ENCODE data around the gene RAB11FIP3. TPM values are rescaled to one million over a fixed set of nuclear protein-coding genes. Genes with fewer than 3 reads are reported as not detected.

Gene RAB11FIP3
- total and polyA plus RNA-seq, 2 of the 13 experiments (the other 11 are each of a cell fraction or from before 2014, with no cell fraction given): 34.3 to 57.6 TPM

DNA sequence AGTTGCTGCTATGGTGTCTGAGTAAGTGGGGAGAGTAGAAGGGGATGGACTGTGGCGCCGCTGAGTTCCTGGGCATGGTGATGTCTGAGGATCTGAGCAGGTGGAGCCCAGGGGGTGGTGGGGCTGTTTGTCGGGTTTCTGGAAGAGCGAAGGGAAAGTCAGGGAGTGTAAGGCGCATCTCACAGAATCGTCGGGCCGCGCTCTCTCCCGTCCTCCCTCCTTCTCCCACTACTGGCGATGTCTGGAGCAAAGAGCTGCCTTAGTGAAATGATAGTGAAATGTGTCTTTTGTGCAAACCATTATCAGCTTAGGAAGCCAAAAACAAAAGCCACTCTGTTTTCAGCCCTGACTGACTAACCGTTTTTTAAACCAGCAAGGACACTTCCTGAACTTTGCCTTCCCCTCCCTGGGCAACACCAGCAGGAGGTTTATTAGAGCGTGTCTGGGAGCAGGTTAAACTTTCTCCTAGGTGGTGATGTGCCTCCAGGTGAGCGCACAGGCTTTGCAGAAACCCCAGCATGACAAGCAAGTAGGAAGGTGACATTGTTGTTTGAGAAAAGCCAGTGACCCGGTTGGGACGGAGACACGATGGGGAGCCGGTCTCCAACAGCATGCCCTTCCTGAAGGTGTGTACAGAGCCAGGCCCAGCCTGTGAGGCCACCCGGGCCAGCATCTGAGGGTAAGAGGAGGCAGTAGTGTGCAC, 49.1 kb downstream of the RAB11FIP3 start (continued):
- TF ChIP-seq ZNF230 (CRISPR knock-in tag; IDR thresholded peaks at IDR 0.05) (no peak), ZBTB20 (CRISPR knock-in tag; IDR thresholded peaks at IDR 0.05; ENCODE audit: borderline replicate concordance, low read depth) (no peak), JUND (CRISPR knock-in tag; IDR thresholded peaks at IDR 0.05) (no peak), ZNF3 (CRISPR knock-in tag; IDR thresholded peaks at IDR 0.05) (peak; percentile 98), TRIM24 (CRISPR knock-in tag; IDR thresholded peaks at IDR 0.05) (no peak), NFIB (CRISPR knock-in tag; IDR thresholded peaks at IDR 0.05; ENCODE audit: borderline replicate concordance) (no peak), TOE1 (CRISPR knock-in tag; IDR thresholded peaks at IDR 0.05) (0 out of 2 replicates have a peak, but pooled peaks have one; percentile 48), ZBTB7A (CRISPR knock-in tag; IDR thresholded peaks at IDR 0.05) (no peak), KDM4B (CRISPR knock-in tag; IDR thresholded peaks at IDR 0.05) (0 out of 2 replicates have a peak, but pooled peaks have one; percentile 15), RBM22 (optimal IDR thresholded peaks at IDR 0.05; ENCODE audit: low read length) (peak; percentile 28), ZNF136 (CRISPR knock-in tag; IDR thresholded peaks at IDR 0.05; ENCODE audit: low read depth) (no peak), ZNF503 (CRISPR knock-in tag; IDR thresholded peaks at IDR 0.05) (0 out of 2 replicates have a peak, but pooled peaks have one; percentile 47), ZNF20 (CRISPR knock-in tag; IDR thresholded peaks at IDR 0.05) (no peak), ZNF253 (CRISPR knock-in tag; IDR thresholded peaks at IDR 0.05; ENCODE audit: borderline replicate concordance) (no peak), BRD4 (CRISPR knock-in tag; IDR thresholded peaks at IDR 0.05) (no peak; the same call in 1 of the 2 replicates), HMG20B (CRISPR knock-in tag; conservative IDR thresholded peaks at IDR 0.05) (no peak)
- TF ChIP-seq, protein P1, sequence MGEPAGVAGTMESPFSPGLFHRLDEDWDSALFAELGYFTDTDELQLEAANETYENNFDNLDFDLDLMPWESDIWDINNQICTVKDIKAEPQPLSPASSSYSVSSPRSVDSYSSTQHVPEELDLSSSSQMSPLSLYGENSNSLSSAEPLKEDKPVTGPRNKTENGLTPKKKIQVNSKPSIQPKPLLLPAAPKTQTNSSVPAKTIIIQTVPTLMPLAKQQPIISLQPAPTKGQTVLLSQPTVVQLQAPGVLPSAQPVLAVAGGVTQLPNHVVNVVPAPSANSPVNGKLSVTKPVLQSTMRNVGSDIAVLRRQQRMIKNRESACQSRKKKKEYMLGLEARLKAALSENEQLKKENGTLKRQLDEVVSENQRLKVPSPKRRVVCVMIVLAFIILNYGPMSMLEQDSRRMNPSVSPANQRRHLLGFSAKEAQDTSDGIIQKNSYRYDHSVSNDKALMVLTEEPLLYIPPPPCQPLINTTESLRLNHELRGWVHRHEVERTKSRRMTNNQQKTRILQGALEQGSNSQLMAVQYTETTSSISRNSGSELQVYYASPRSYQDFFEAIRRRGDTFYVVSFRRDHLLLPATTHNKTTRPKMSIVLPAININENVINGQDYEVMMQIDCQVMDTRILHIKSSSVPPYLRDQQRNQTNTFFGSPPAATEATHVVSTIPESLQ (CRISPR knock-in tag; conservative IDR thresholded peaks at IDR 0.05): no peak
- TF ChIP-seq, protein P2, sequence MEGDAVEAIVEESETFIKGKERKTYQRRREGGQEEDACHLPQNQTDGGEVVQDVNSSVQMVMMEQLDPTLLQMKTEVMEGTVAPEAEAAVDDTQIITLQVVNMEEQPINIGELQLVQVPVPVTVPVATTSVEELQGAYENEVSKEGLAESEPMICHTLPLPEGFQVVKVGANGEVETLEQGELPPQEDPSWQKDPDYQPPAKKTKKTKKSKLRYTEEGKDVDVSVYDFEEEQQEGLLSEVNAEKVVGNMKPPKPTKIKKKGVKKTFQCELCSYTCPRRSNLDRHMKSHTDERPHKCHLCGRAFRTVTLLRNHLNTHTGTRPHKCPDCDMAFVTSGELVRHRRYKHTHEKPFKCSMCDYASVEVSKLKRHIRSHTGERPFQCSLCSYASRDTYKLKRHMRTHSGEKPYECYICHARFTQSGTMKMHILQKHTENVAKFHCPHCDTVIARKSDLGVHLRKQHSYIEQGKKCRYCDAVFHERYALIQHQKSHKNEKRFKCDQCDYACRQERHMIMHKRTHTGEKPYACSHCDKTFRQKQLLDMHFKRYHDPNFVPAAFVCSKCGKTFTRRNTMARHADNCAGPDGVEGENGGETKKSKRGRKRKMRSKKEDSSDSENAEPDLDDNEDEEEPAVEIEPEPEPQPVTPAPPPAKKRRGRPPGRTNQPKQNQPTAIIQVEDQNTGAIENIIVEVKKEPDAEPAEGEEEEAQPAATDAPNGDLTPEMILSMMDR (CRISPR knock-in tag; IDR thresholded peaks at IDR 0.05): peak; percentile 21; the same call in 1 of the 2 replicates
- TF ChIP-seq, protein P3, sequence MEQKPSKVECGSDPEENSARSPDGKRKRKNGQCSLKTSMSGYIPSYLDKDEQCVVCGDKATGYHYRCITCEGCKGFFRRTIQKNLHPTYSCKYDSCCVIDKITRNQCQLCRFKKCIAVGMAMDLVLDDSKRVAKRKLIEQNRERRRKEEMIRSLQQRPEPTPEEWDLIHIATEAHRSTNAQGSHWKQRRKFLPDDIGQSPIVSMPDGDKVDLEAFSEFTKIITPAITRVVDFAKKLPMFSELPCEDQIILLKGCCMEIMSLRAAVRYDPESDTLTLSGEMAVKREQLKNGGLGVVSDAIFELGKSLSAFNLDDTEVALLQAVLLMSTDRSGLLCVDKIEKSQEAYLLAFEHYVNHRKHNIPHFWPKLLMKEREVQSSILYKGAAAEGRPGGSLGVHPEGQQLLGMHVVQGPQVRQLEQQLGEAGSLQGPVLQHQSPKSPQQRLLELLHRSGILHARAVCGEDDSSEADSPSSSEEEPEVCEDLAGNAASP (CRISPR knock-in tag; IDR thresholded peaks at IDR 0.05; ENCODE audit: borderline replicate concordance): peak; percentile 69; the same call in 1 of the 2 replicates
- TF ChIP-seq, protein P4, sequence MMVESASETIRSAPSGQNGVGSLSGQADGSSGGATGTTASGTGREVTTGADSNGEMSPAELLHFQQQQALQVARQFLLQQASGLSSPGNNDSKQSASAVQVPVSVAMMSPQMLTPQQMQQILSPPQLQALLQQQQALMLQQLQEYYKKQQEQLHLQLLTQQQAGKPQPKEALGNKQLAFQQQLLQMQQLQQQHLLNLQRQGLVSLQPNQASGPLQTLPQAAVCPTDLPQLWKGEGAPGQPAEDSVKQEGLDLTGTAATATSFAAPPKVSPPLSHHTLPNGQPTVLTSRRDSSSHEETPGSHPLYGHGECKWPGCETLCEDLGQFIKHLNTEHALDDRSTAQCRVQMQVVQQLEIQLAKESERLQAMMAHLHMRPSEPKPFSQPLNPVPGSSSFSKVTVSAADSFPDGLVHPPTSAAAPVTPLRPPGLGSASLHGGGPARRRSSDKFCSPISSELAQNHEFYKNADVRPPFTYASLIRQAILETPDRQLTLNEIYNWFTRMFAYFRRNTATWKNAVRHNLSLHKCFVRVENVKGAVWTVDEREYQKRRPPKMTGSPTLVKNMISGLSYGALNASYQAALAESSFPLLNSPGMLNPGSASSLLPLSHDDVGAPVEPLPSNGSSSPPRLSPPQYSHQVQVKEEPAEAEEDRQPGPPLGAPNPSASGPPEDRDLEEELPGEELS (CRISPR knock-in tag; IDR thresholded peaks at IDR 0.05): peak; percentile 65
